NCI-H774 (cell line): ENCODE data around the gene CGNL1.

Source experiments
- DNase-seq: peaks from one replicate; lab custom pipeline; 2025; lab: John Stamatoyannopoulos, UW

Gene CGNL1

GRCh38 chr15:57387564-57388076 is 11.3 kb downstream of the CGNL1 start:
- DNase-seq = peak; percentile 65

- no peak for DNase-seq
These were observed 12.2 kb downstream of the CGNL1 start for GRCh38 chr15:57388464-57388863.

- no peak for DNase-seq
These were observed 13.7 kb downstream of the CGNL1 start for GRCh38 chr15:57389991-57390390.

- no peak for DNase-seq
These were observed 14.3 kb downstream of the CGNL1 start for GRCh38 chr15:57390583-57390982.

- DNase-seq = no peak
These were observed 15.2 kb downstream of the CGNL1 start for GRCh38 chr15:57391537-57391936.

GRCh38 chr15:57393061-57393460 is 16.8 kb downstream of the CGNL1 start:
- no peak for DNase-seq

GRCh38 chr15:57395292-57395691 is 19.0 kb downstream of the CGNL1 start:
- no peak for DNase-seq

- peak; percentile 67 for DNase-seq
These were observed 22.0 kb downstream of the CGNL1 start for GRCh38 chr15:57398336-57398735.

DNA sequence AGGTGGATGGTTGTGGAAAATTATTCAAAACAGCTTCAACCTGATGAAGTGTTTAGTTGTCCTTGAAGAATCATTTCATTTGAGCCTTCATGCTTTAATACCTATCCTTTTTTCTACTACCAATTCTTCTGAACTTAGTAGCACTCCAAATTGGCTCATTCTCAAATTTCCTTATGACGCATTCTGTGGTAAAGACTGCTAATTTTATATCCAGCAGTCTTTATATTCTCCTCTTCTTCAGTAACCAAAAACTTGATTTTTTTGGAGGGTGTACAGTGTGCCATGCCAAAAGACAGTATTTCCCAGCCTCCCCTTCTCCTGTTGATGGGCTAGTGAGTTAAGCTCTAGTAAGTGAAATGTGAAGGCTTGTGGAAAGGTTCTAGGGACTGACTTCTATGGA is 25.2 kb downstream of the CGNL1 start:
- DNase-seq = no peak

- no peak for DNase-seq
These were observed 26.7 kb downstream of the CGNL1 start for GRCh38 chr15:57403017-57403416.

DNA sequence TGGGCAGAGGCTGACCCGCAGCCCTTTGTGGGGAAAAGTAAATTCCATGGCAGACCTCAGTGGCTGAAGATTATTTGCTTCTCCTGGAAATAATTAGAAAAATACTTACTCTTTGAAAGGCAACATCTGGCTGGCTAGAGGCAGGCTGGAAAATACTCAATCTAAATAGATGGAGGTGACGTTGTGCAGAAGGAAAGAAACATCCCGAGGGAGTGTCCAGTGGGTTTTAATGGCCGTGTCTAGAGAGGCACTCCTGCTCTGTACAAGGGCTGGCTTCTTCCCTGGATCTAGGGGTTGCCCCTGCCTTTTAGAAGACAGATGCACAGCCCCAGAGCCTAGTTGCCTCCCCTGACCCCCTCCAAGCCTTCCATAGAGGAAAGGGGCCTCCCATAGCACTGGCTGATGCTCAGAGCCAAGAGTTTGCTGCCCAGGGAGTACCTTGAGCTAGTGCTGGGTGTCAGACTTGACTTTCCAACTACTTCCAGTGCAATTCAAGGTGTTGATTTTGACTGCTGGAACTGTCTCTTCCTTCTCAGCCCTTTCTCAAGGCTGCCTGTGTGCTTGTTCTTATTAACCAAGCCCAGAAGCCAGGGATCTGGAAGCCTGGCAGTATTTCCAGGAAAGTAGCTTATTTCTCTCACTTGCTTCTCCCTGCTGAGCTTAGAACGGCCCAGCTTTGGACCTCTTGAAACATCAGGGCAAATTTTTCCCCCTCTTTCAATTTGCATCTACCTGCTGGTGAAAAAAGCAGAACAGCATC is 27.4 kb downstream of the CGNL1 start:
- DNase-seq = no peak

- no peak for DNase-seq
These were observed 28.8 kb downstream of the CGNL1 start for GRCh38 chr15:57405133-57405532.

DNA sequence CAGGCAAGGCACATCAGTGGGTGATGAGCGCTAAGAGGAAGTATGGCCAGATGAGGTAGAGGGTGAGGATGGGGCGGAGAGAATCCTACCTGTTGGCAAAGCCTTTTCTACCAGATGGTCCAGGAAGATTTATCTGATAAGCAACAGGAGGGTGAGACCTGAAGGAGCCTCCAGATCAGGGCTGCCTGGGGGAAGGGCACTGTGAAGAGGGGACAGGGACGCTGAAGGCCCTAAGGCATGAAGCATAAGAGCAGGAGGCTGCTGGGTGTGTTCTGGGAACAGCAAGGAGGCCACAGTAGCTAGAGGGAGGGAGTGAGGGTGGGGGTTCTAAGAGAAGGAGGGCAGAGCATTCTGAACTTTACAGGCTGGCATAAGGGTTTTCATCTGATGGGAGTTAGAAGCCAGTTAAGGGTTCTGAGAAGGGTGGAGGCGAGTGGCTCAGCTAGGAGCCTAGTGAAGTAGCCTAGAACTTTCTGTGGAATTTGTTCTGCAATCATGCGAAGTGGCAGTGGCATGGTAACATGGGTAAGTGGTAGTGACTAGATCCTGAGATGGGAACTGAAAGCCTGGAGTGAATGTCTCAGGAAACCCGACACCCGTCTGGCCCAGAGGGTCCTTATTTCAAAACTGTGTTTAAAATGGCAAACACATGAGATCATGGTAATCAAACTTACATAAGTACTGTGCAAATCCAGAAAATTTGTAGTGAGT is 29.9 kb downstream of the CGNL1 start:
- no peak for DNase-seq

GRCh38 chr15:57410373-57410772 is 34.1 kb downstream of the CGNL1 start:
- no peak for DNase-seq

- DNase-seq = no peak
These were observed 35.9 kb downstream of the CGNL1 start for GRCh38 chr15:57411945-57412768.

DNA sequence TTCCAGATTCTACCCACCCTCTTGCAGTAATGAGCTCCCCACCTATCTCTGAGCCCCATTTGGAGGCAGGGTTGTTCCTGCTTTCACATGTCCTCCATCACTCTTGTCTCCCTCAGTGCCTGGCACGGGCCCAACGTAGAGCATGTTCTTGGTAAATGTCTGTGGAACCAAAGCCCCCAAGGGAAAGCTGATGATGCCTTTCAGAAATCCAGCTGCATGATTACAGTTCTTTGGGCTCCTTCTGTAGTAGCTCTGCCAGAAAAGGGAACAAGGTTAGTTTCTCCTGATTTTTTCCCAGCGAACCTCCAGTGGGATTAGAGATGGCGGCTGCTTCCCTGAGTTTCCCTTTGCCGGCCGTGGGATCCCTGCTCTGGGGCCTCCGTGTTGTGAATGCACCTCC is 39.3 kb downstream of the CGNL1 start:
- DNase-seq = no peak

- no peak for DNase-seq
These were observed 42.3 kb downstream of the CGNL1 start for GRCh38 chr15:57418635-57419034.

DNA sequence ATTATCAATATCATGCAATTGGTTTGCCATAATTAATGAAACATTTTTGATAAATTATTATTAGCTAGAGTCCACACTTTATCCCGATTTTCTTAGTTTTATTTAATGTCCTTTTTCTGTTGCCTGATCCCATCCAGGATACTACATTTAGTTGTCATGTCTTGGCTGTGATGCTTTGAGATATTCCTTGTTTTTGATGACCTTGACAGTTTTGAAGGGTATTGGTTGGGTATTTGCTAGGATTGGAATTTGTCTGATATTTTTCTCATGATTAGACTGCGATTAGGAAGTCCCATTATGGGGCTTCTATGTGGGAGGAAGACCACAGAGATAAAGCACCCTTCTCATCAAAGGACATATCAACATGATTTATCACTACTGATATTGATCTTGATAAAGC is 43.0 kb downstream of the CGNL1 start:
- DNase-seq = no peak

DNA sequence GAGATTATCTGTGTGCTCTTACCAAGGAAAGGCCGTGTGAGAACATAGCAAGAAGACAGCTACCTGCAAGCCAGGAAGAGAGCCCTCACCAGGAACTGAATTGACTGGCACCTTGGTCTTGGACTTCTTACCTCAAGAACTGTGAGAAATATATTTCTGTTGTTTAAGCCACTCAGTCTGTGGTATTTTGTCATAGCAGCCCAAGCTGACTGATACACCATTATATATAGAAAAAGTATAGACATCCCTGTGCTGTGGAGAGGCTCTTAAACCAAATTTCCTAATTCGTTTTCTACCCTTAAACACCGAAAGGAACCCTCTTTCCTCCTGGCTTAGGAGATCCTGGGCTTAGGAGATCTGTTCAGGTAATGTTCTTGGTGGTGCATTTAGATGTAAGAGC is 44.8 kb downstream of the CGNL1 start:
- DNase-seq = no peak

GRCh38 chr15:57421551-57421950 is 45.2 kb downstream of the CGNL1 start:
- no peak for DNase-seq

DNA sequence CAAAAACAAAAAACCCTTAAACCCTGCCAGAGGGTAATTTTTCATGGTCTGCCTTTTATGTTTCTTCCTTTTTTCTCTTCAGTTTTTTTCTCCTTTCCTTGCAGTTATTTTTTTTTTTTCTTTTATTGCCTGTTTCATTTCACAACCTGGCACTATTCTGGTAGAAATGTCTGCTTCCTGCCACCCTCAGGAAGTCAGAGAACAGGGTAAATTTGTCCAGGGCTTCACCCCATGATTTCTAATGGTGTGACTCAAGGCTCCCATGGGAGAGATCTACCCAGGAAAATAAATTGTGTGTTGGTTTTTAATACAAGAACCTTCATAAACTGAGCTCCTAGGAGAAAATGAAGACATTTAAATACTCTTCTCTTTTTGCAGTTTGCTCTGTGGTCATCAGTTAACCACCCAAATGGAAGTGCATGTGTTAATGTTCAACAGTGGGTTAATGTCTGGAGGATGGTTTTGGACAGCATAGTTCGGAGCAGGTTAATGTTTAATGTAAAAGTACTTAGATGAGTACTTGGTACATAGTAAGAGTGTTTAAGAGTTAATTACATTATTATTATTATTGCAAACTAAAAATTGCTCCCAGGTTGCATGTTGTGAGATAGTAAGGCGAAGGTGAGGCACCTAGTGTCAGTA is 45.9 kb downstream of the CGNL1 start:
- no peak for DNase-seq

DNA sequence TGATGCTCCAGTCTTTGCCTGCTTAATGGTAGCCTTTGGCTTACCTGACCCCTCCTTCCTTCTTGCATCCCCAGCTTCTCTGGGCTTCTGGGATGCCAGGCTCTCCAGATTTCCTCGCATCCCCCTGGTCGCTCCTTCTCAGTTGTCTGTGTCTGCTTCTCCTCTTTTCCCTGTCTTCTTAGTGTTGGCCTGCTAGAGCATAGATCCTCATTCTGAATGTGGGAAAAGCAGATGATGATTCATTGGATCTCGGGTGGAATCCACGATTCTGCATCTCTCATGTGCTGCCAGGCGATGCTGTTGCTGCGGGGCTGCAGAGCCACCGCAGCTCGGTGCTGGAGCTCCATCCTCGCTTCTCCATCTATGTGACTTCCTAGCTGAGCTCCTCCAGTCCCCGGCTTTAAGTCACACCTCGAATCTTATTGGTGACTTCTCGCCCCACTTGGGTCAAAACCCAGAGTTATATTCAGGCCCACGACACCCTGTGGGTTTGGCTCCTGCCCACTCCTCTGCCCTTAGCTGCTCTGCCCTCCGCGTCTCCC is 47.4 kb downstream of the CGNL1 start:
- DNase-seq = no peak
